Esophagus squamous epithelium (tissue), 5 donors: ENCODE measurements around the gene XRCC3. TPM values are rescaled to one million over a fixed set of nuclear protein-coding genes. Genes with fewer than 3 reads are reported as not detected.

Experiments
- DNase-seq: peaks from one replicate; lab custom pipeline; 2025; lab: John Stamatoyannopoulos, UW
- H3K27ac ChIP-seq, 4 donors: fragments of 200-600 bp; sonication (generic); one replicate each; pipeline ENCODE4 v1.5.1; 2016 to 2019; ENCODE audit warnings: mild to moderate bottlenecking in 1 of 4
- H3K27me3 ChIP-seq, 4 donors: fragments of 200-600 bp; sonication (generic); 1 replicate in 3 of 4; 2 replicates in 1 of 4; pipeline versions ENCODE4 v1.5.1 to v1.6.0; 2017 to 2021; ENCODE audit warnings: antibody characterized with exemption in 1 of 4
- H3K36me3 ChIP-seq, 3 donors: fragments of 200-600 bp; sonication (generic); one replicate each; pipeline ENCODE4 v1.5.1; 2016 to 2019
- H3K4me1 ChIP-seq, 3 donors: fragments of 200-600 bp; sonication (generic); one replicate each; pipeline ENCODE4 v1.5.1; 2017 to 2019
- H3K4me3 ChIP-seq, 4 donors: fragments of 200-600 bp; sonication (generic); 1 replicate in 3 of 4; 2 replicates in 1 of 4; pipeline ENCODE4 v1.5.1; 2016 to 2019; ENCODE audit warnings: mild to moderate bottlenecking in 2 of 4, moderate library complexity in 1 of 4
- H3K9me3 ChIP-seq, 3 donors: fragments of 200-600 bp; sonication (generic); one replicate each; pipeline ENCODE4 v1.5.1; 2016 to 2019
- CTCF ChIP-seq, 6 experiments: fragments of 450-650 bp in 4 of 6; fragments of 200-600 bp in 2 of 6; sonication (generic) in 2 of 6; IDR thresholded peaks; one replicate each; pipeline ENCODE4 v1.5.1; 2016 to 2019; ENCODE audit warnings: antibody characterized with exemption in 6 of 6, mild to moderate bottlenecking in 4 of 6, moderate library complexity in 4 of 6
- POLR2A ChIP-seq, 4 donors: fragments of 450-650 bp; IDR thresholded peaks; one replicate each; pipeline ENCODE4 v1.6.1; 2017; ENCODE audit warnings: antibody characterized with exemption in 4 of 4, mild to moderate bottlenecking in 4 of 4, moderate library complexity in 3 of 4
- WGBS, 2 donors: methylation state at CpG; one replicate each; pipeline ENCODE4 v1.1.5; 2018; 5-methylcytosine and 5-hydroxymethylcytosine counted together
- intact Hi-C: fragments of 100-400 bp; cut with DNase I; formaldehyde crosslinking; loops from one replicate; pipeline ENCODE4 v1.15.0; 2022
- total RNA-seq, 4 donors: library from RNA; depleted of rRNA; stranded (reverse); fragments of >200 nt; gene quantifications; one replicate each; pipeline ENCODE4 v1.1.0, GENCODE V29; 2016
- donor health status: DM: yes; HTN: yes; CAD: no.

XRCC3 gene
- total RNA-seq, 4 donors from 2014 or later = 10.9 to 17.8 (median 12.6) TPM

GRCh38 chr14:103713304-103714062, 1.8 kb downstream of the XRCC3 start:
- no peak for DNase-seq
- Histone ChIP-seq H3K36me3 (peaks cover 0 to 13% (median 0%) of the 10 kb centered on the region in 3 donors), H3K27ac (peak overlapping the region in 3 of 4 donors; percentile 16 to 94 (median 91)), H3K27me3 (no peaks in the 10 kb centered on the region), H3K4me3 (no peak overlapping the region), H3K4me1 (peaks cover 61 to 91% (median 84%) of the 10 kb centered on the region in 3 donors), H3K9me3 (no peaks in the 10 kb centered on the region)
- intact Hi-C loops = no loop called here
- TF ChIP-seq CTCF (IDR thresholded peaks at IDR 0.05) (no peak), POLR2A (IDR thresholded peaks at IDR 0.05) (no peak)
- WGBS, 2 donors = 87 to 97% methylated on average over 6 of the region's 18 CpGs

- peak overlapping the region; percentile 87 to 94 (median 90) for H3K27ac ChIP-seq
- TF ChIP-seq POLR2A (IDR thresholded peaks at IDR 0.05) (no peak), CTCF (IDR thresholded peaks at IDR 0.05) (no peak)
- H3K4me1 ChIP-seq = peaks cover 65 to 91% (median 84%) of the 10 kb centered on the region in 3 donors
- peaks cover 0 to 10% (median under 1%) of the 10 kb centered on the region in 3 donors for H3K36me3 ChIP-seq
- peak overlapping the region in 1 of 4 donors; percentile 3 for H3K4me3 ChIP-seq
- 63 to 65% methylated on average over 9 to 16 of the region's 24 CpGs for WGBS, 2 donors
- H3K27me3 ChIP-seq = no peaks in the 10 kb centered on the region
- no peaks in the 10 kb centered on the region for H3K9me3 ChIP-seq
- intact Hi-C loops = no loop called here
- DNase-seq = no peak
Observed at GRCh38 chr14:103712633-103713247, 2.5 kb downstream of the XRCC3 start.

DNA sequence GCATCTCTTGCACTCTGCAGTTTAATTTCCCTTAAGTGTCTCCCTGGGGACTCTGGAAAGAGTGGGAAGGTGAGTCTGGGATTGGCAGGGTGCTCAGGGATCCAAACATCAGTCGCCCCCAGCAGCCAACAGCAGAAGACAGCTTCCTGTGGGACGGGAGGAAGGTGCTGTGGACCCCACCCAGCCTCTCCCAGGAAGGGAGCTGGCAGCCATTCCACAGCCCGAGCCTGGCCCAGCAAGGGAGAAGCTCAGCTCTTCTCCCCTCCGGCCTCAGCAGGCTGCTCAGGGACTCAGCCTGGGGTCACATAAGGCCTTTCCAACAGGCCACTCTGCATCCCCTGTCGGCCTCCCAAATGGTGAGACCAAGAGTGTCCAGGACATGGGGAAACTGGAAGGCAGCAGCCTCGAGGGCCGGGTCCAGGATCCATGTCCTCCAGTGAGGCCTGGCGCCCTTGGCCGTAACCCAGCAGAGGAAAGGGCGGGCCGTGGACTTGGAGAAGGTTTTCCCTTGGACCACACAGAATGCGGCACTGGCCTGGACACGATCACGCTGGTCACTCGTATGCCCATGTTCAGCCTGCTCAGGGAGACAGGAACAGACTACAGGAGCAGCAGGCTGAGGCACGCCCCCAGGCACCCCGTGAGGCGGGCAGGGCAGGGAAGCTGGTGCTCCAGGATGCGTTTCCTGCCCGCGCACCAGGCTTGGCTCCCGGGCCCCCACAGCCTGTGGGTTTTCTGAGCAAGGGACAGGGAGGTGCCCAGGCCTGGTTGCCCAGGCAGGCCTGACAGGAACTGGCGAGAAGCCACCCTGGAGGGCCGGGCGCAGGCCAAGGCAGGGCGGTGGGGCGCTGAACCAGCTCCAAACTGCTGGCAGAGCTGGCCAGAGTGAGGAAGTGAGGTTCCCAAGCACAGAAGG, 3.5 kb downstream of the XRCC3 start:
- Histone ChIP-seq H3K9me3 (no peaks in the 10 kb centered on the region), H3K27ac (peak overlapping the region; percentile 87 to 94 (median 90)), H3K4me3 (peak overlapping the region in 1 of 4 donors; percentile 28), H3K4me1 (peaks cover 65 to 91% (median 75%) of the 10 kb centered on the region in 3 donors), H3K27me3 (no peaks in the 10 kb centered on the region), H3K36me3 (peaks cover 0 to 16% (median 9%) of the 10 kb centered on the region in 3 donors)
- TF ChIP-seq POLR2A (IDR thresholded peaks at IDR 0.05) = no peak
- TF ChIP-seq CTCF (IDR thresholded peaks at IDR 0.05) = no peak
- intact Hi-C loops = no loop called here
- WGBS, 2 donors = 19 to 36% methylated on average over 4 to 8 of the region's 27 CpGs
- no peak for DNase-seq

DNA sequence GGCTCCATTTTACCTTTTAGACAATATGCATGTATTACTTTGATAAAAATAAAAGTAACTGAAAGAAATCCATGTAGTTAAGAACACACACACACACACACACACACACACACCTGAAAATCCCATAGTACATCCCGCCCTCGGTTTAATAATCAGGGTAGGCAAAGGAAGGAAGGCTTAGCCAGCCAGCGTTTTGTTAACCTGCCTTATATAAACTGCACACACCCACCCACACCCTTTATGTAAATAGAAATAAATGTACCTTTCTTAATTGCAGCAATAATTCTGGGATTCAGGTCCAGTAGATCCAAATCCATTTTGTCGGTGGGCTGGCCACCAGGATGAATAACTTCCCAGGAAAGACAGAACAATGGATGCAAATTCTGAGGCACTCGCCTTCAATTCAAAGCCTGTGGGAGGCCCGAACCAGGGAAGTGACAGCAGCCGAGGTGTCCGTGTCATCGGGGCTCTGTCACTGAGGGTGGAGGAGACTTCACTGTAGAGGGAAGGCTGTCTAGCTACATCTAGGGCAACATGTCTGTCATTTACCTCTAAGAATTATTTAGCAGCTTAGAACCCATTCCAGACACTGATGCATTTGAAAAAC, 4.4 kb downstream of the XRCC3 start:
- peaks cover 62 to 93% (median 71%) of the 10 kb centered on the region in 3 donors for H3K4me1 ChIP-seq
- 45 to 48% methylated on average over 7 to 9 of the region's 9 CpGs for WGBS, 2 donors
- H3K9me3 ChIP-seq = no peaks in the 10 kb centered on the region
- peak overlapping the region; percentile 87 to 94 (median 90) for H3K27ac ChIP-seq
- no peak for TF ChIP-seq POLR2A (IDR thresholded peaks at IDR 0.05)
- no peak for TF ChIP-seq CTCF (IDR thresholded peaks at IDR 0.05)
- DNase-seq = no peak
- H3K36me3 ChIP-seq = peaks cover 0 to 25% (median 16%) of the 10 kb centered on the region in 3 donors
- no peaks in the 10 kb centered on the region for H3K27me3 ChIP-seq
- peak overlapping the region in 1 of 4 donors; percentile 28 for H3K4me3 ChIP-seq
- intact Hi-C loops = no loop called here
